Endothelial cell (in vitro differentiated cells): ENCODE results near the gene BEX5. TPM values are rescaled to one million over a fixed set of nuclear protein-coding genes. Genes with fewer than 3 reads are reported as not detected.

Experiments used
- DNase-seq: peaks from one replicate; pipeline ENCODE4 v3.0.0; 2021; ENCODE audit warnings: low spot score
- H3K27ac Mint-ChIP-seq: one replicate; pipeline ENCODE4 v1.8.0; 2021; ENCODE audit warnings: mixed read lengths, inconsistent platforms; ENCODE audit not compliant: unreplicated experiment
- H3K27me3 Mint-ChIP-seq: one replicate; pipeline ENCODE4 v1.8.0; 2021; ENCODE audit warnings: mild to moderate bottlenecking, moderate library complexity, mixed read lengths, inconsistent platforms; ENCODE audit not compliant: unreplicated experiment
- H3K36me3 Mint-ChIP-seq: one replicate; pipeline ENCODE4 v1.8.0; 2021; ENCODE audit warnings: mild to moderate bottlenecking, low read depth, mixed read lengths, inconsistent platforms; ENCODE audit not compliant: unreplicated experiment
- H3K4me1 Mint-ChIP-seq: one replicate; pipeline ENCODE4 v1.8.0; 2021; ENCODE audit warnings: mild to moderate bottlenecking, mixed read lengths, inconsistent platforms; ENCODE audit not compliant: unreplicated experiment
- H3K4me3 Mint-ChIP-seq: one replicate; pipeline ENCODE4 v1.8.0; 2021; ENCODE audit warnings: mild to moderate bottlenecking, mixed read lengths, inconsistent platforms; ENCODE audit not compliant: unreplicated experiment
- H3K9me3 Mint-ChIP-seq: one replicate; pipeline ENCODE4 v1.8.0; 2021; ENCODE audit warnings: mixed read lengths, inconsistent platforms; ENCODE audit not compliant: unreplicated experiment
- CTCF ChIP-seq: fragments of 200-600 bp; sonication (generic); IDR thresholded peaks from one replicate; pipeline ENCODE4 v1.5.0; 2021; ENCODE audit warnings: antibody characterized with exemption; ENCODE audit not compliant: unreplicated experiment
- total RNA-seq: library from RNA; stranded (reverse); fragmentation: NEBNext Ultra II Directional; extraction: Animal tissue kit (Norgen Biotek cat#: 25700); gene quantifications from one replicate; pipeline ENCODE4 v1.2.1, GENCODE V29; 2021; ENCODE audit not compliant: unreplicated experiment

Gene BEX5
- total RNA-seq, 1 donor from 2014 or later = 45.4 TPM

- no peak overlapping the region for H3K4me3 Mint-ChIP-seq
- DNase-seq = no peak
- H3K27me3 Mint-ChIP-seq = no peaks in the 10 kb centered on the region
- no peaks in the 10 kb centered on the region for H3K4me1 Mint-ChIP-seq
- no peaks in the 10 kb centered on the region for H3K9me3 Mint-ChIP-seq
- TF ChIP-seq CTCF = no peak
- H3K36me3 Mint-ChIP-seq = no peaks in the 10 kb centered on the region
- H3K27ac Mint-ChIP-seq = no peak overlapping the region
These were observed 40.0 kb downstream of the BEX5 start for GRCh38 chrX:102115748-102116147.

GRCh38 chrX:102113367-102113766 lies 42.4 kb downstream of the BEX5 start:
- Mint-ChIP-seq H3K9me3 (no peaks in the 10 kb centered on the region), H3K4me1 (no peaks in the 10 kb centered on the region)

More at GRCh38 chrX:102113367-102113766, 42.4 kb downstream of the BEX5 start:
- TF ChIP-seq CTCF = no peak
- H3K27ac Mint-ChIP-seq = no peak overlapping the region
- H3K4me3 Mint-ChIP-seq = no peak overlapping the region
- no peaks in the 10 kb centered on the region for H3K36me3 Mint-ChIP-seq
- no peak for DNase-seq
- no peaks in the 10 kb centered on the region for H3K27me3 Mint-ChIP-seq

Other genes with a start within 250 kb of the BEX5 start
- gene ZMAT1, start 223.9 kb downstream of the BEX5 start, total RNA-seq = 7.3 TPM
- 11.1 TPM for gene TCEAL2, start 30.3 kb downstream of the BEX5 start, total RNA-seq
- gene TCEAL6, start 13.5 kb downstream of the BEX5 start, total RNA-seq = not detected
- gene TCP11X1, start 59.3 kb upstream of the BEX5 start, total RNA-seq = not detected
- 0.67 TPM for gene NXF2, start 91.2 kb upstream of the BEX5 start, total RNA-seq